GM10266 (cell line): ENCODE data around the gene KCTD5.
A peak's percentile ranks its signal among the peaks of the same experiment; 100 is the strongest.
"Not testable (repeated sequence)": the region's sequence is repeated elsewhere in the genome, so short reads cannot be mapped to it uniquely, and the experiment has no call there.

Experiments
- DNase-seq: peaks from one replicate; pipeline ENCODE4 v3.0.0; 2012; ENCODE audit errors: extremely low spot score
- CTCF ChIP-seq: IDR thresholded peaks from 2 replicates; pipeline ENCODE4 v1.5.1; 2012; ENCODE audit warnings: mild to moderate bottlenecking, low read depth; ENCODE audit not compliant: control insufficient read depth, insufficient read depth; ENCODE audit errors: missing control alignments

Gene KCTD5

GRCh38 chr16:2673066-2673999, 9.0 kb upstream of the KCTD5 start:
- peak; percentile 98 for DNase-seq
- TF ChIP-seq CTCF, result no peak

- TF ChIP-seq CTCF, result no peak
Observed at GRCh38 chr16:2675021-2675420, 7.3 kb upstream of the KCTD5 start.

GRCh38 chr16:2675714-2676113, 6.6 kb upstream of the KCTD5 start:
- DNase-seq, result no peak
- no peak for TF ChIP-seq CTCF

More at GRCh38 chr16:2675021-2675420, 7.3 kb upstream of the KCTD5 start:
- DNase-seq, result no peak

- not testable (repeated sequence) for DNase-seq
Observed at GRCh38 chr16:2676937-2677336, 5.4 kb upstream of the KCTD5 start.

- not testable (repeated sequence) for DNase-seq
Observed at GRCh38 chr16:2678206-2678965, 3.9 kb upstream of the KCTD5 start.

- not testable (repeated sequence) for DNase-seq
Observed at GRCh38 chr16:2679902-2680301, 2.4 kb upstream of the KCTD5 start.

- not testable (repeated sequence) for DNase-seq
Observed at GRCh38 chr16:2680360-2680759, 2.0 kb upstream of the KCTD5 start.

- not testable (repeated sequence) for DNase-seq
Observed at GRCh38 chr16:2683041-2683440, 718 bp downstream of the KCTD5 start.

- not testable (repeated sequence) for DNase-seq
Observed at GRCh38 chr16:2686075-2686474, 3.8 kb downstream of the KCTD5 start.

- TF ChIP-seq CTCF, result peak; percentile 0
- peak; percentile 93 for DNase-seq
Observed at GRCh38 chr16:2686912-2687507, 4.7 kb downstream of the KCTD5 start.
